Hepatocyte (in vitro differentiated cells): ENCODE measurements around the gene TNFAIP1. TPM values are rescaled to one million over a fixed set of nuclear protein-coding genes. Genes with fewer than 3 reads are reported as not detected.
"Not testable (repeated sequence)": the region's sequence is repeated elsewhere in the genome, so short reads cannot be mapped to it uniquely, and the experiment has no call there.

Source experiments
- DNase-seq: peaks from one replicate; pipeline ENCODE4 v3.0.0-alpha.2; 2016; ENCODE audit warnings: low spot score
- H2AFZ ChIP-seq: fragments of 200-600 bp; sonication (generic); 2 replicates; pipeline ENCODE4 v1.6.0; 2016; ENCODE audit warnings: antibody characterized with exemption, mild to moderate bottlenecking
- H3K27ac ChIP-seq: fragments of 200-600 bp; sonication (generic); 2 replicates; pipeline ENCODE4 v1.5.1; 2016; ENCODE audit warnings: mild to moderate bottlenecking
- H3K27me3 ChIP-seq: fragments of 200-600 bp; sonication (generic); 2 replicates; pipeline ENCODE4 v1.6.1; 2016
- H3K36me3 ChIP-seq: fragments of 200-600 bp; sonication (generic); replicated peaks from 2 replicates; pipeline ENCODE4 v1.5.1; 2016; ENCODE audit warnings: low read depth; ENCODE audit not compliant: insufficient read depth
- H3K4me1 ChIP-seq: fragments of 200-600 bp; sonication (generic); 2 replicates; pipeline ENCODE4 v1.5.1; 2016; ENCODE audit warnings: mild to moderate bottlenecking, moderate library complexity; ENCODE audit not compliant: insufficient read depth
- H3K4me2 ChIP-seq: fragments of 200-600 bp; sonication (generic); 2 replicates; pipeline ENCODE4 v1.6.0; 2016
- H3K4me3 ChIP-seq: fragments of 200-600 bp; sonication (generic); 2 replicates; pipeline ENCODE4 v1.5.1; 2016; ENCODE audit warnings: mild to moderate bottlenecking
- H3K79me2 ChIP-seq: fragments of 200-600 bp; sonication (generic); 2 replicates; pipeline ENCODE4 v1.6.0; 2017; ENCODE audit warnings: mild to moderate bottlenecking
- H3K9me2 ChIP-seq: fragments of 200-600 bp; sonication (generic); replicated peaks from 2 replicates; pipeline ENCODE4 v1.6.0; 2017; ENCODE audit warnings: mild to moderate bottlenecking; ENCODE audit not compliant: insufficient read depth
- H3K9me3 ChIP-seq: fragments of 200-600 bp; sonication (generic); 2 replicates; pipeline ENCODE4 v1.5.1; 2016; ENCODE audit warnings: low read depth, mild to moderate bottlenecking
- H4K20me1 ChIP-seq: fragments of 200-600 bp; sonication (generic); 2 replicates; pipeline ENCODE4 v1.6.0; 2016; ENCODE audit warnings: mild to moderate bottlenecking; ENCODE audit not compliant: insufficient read depth, poor library complexity, severe bottlenecking
- CTCF ChIP-seq: fragments of 200-600 bp; sonication (generic); IDR thresholded peaks from 2 replicates; pipeline ENCODE4 v1.5.1; 2016; ENCODE audit warnings: antibody characterized with exemption, mild to moderate bottlenecking; ENCODE audit not compliant: poor library complexity
- EZH2 ChIP-seq: fragments of 200-600 bp; sonication (generic); IDR thresholded peaks from 2 replicates; pipeline ENCODE4 v1.6.1; 2016; ENCODE audit warnings: antibody characterized with exemption, mild to moderate bottlenecking, borderline replicate concordance
- EZH2phosphoT487 ChIP-seq: fragments of 200-600 bp; sonication (generic); IDR thresholded peaks from one replicate; pipeline ENCODE4 v1.6.1; 2018; ENCODE audit warnings: antibody characterized with exemption, mild to moderate bottlenecking, low read depth, moderate library complexity; ENCODE audit not compliant: unreplicated experiment, severe bottlenecking
- WGBS: methylation state at CpG from one replicate; pipeline ENCODE4 v1.1.6; 2016; ENCODE audit warnings: low lambda C conversion rate; ENCODE audit errors: missing lambda C conversion rate; 5-methylcytosine and 5-hydroxymethylcytosine counted together
- polyA plus RNA-seq: library from polyadenylated mRNA; unstranded; fragments of >200 nt; fragmentation: Nextera tagmentation; extraction: Ambion mirVana; gene quantifications from 2 replicates; pipeline ENCODE4 v1.2.1, GENCODE V29; 2016
- total RNA-seq: library from RNA; depleted of rRNA; stranded (reverse); fragments of >200 nt; gene quantifications from 2 replicates; pipeline ENCODE4 v1.2.3, GENCODE V29; 2014

The TNFAIP1 gene
- total and polyA plus RNA-seq, 2 experiments from 2014 or later: 37.6 to 39.0 TPM

DNA sequence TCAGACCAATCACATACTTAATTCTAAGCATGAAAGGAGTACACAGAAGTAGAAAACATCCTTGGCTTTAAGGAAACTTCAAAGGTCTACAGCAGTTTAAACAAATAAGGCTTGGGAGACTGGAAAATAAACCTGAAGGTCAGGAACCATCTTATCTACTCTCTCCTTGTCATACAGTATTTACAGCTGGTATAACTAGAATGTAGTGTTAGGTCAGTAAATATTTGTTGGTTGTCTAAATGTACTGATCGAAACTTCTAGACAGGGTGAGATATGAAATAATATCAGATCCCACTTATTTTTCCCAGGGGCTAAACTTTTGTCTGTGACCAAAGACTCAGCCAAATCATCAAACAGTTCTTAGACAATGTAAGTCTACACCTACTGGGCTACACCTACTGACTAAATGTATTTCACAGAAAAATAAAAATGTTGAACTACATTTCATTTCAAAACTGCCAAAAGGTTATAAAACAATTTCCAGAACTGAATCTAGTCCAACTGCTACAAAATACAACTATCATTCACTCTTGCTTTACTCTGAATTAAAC is 43.7 kb upstream of the TNFAIP1 start:
- Histone ChIP-seq H3K9me3 (no peaks in the 10 kb centered on the region), H3K27ac (no peak overlapping the region), H4K20me1 (no peaks in the 10 kb centered on the region), H3K4me1 (no peaks in the 10 kb centered on the region), H3K4me2 (no peak overlapping the region), H3K9me2 (no peaks in the 10 kb centered on the region), H3K79me2 (no peaks in the 10 kb centered on the region), H2AFZ (no peak overlapping the region), H3K36me3 (no peaks in the 10 kb centered on the region), H3K27me3 (no peaks in the 10 kb centered on the region), H3K4me3 (no peak overlapping the region)
- no peak for DNase-seq
- TF ChIP-seq CTCF (no peak), EZH2 (no peak), EZH2phosphoT487 (no peak)
- WGBS: 62% methylated on average over 1 of the region's 1 CpG

DNA sequence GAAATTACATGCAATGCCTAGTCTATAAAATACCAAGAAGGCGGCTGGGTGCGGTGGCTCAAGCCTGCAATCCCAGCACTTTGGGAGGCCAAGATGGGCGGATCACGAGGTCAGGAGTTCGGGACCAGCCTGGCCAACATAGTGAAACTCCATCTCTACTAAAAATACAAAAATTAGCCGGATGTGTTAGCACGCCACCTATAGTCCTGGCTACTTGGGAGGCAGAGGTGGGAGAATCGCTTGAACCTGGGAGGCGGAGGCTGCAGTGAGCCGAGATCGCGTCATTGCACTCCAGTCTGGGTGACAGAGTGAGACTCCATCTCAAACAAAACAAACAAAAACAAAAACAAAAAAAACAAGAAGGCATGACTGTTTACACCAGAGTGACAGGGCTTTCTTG is 42.7 kb upstream of the TNFAIP1 start:
- 87% methylated on average over 12 of the region's 12 CpGs for WGBS
- not testable (repeated sequence) for H2AFZ ChIP-seq, H3K36me3 ChIP-seq, H3K4me3 ChIP-seq, DNase-seq, H3K27ac ChIP-seq, H3K79me2 ChIP-seq, H3K4me1 ChIP-seq, H3K27me3 ChIP-seq, H3K9me3 ChIP-seq, H3K4me2 ChIP-seq, H3K9me2 ChIP-seq, H4K20me1 ChIP-seq

GRCh38 chr17:28293994-28294393 is 41.6 kb upstream of the TNFAIP1 start:
- no peak for TF ChIP-seq CTCF
- no peak for TF ChIP-seq EZH2phosphoT487
- TF ChIP-seq EZH2: no peak

DNA sequence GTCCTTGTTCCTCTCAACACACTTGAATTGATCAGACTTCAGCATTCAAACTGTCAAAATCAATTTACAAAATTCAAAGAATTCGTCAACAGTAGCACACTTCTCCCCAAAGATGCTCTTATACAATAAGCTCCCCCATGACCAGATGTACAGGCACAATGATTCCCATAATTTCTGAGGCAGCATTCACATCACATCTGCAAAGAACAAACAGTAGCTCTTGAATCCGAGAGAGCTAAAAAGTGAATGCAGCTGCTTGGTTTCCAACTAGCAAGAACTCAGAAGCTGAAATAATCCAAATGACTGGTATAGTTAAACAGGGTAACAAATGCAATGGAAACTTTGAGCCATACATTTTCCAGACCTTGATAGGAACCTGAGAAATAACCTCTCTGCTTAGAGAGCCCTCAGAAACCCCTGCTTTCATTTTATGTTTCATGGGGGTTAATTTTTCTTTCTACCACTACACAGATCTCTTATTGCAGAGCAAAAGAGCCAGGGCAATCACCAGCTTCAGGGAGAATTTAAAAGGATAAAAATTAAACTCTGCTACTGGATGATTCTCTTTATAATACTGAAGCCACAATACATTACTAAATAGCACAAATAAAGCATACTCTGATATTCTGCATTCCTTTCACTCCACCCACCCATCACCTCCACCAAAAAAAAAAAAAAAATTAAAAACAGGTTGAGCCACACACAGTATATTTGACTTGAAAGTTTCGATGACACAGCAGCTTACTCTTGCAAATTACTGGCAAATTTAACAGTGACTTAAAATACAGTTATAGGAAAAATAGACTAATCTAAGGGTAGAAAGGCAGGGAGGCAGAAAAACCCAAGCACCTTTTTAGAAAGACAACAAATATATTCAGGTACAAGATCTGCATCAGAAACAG is 39.6 kb upstream of the TNFAIP1 start:
- no peak overlapping the region for H3K27ac ChIP-seq
- H3K27me3 ChIP-seq: no peaks in the 10 kb centered on the region
- no peak overlapping the region for H3K4me2 ChIP-seq
- 80% methylated on average over 3 of the region's 3 CpGs for WGBS
- TF ChIP-seq EZH2: no peak
- TF ChIP-seq CTCF: no peak
- no peak for TF ChIP-seq EZH2phosphoT487
- H2AFZ ChIP-seq: no peak overlapping the region
- no peaks in the 10 kb centered on the region for H3K9me2 ChIP-seq
- no peak for DNase-seq
- H4K20me1 ChIP-seq: no peaks in the 10 kb centered on the region
- H3K9me3 ChIP-seq: no peaks in the 10 kb centered on the region
- no peaks in the 10 kb centered on the region for H3K79me2 ChIP-seq
- no peaks in the 10 kb centered on the region for H3K36me3 ChIP-seq
- no peak overlapping the region for H3K4me3 ChIP-seq
- no peaks in the 10 kb centered on the region for H3K4me1 ChIP-seq

More at GRCh38 chr17:28293994-28294393, 41.6 kb upstream of the TNFAIP1 start:
- Histone ChIP-seq H3K27me3 (no peaks in the 10 kb centered on the region), H3K4me1 (no peaks in the 10 kb centered on the region), H3K4me3 (no peak overlapping the region), H2AFZ (no peak overlapping the region), H3K9me3 (no peaks in the 10 kb centered on the region), H3K9me2 (no peaks in the 10 kb centered on the region), H3K79me2 (no peaks in the 10 kb centered on the region), H4K20me1 (no peaks in the 10 kb centered on the region), H3K4me2 (no peak overlapping the region), H3K27ac (no peak overlapping the region), H3K36me3 (no peaks in the 10 kb centered on the region)
- DNase-seq: no peak
- WGBS: 96% methylated on average over 6 of the region's 6 CpGs
